Kidney (tissue), 14 donors: ENCODE results near the gene CRYGS. TPM values are rescaled to one million over a fixed set of nuclear protein-coding genes. Genes with fewer than 3 reads are reported as not detected.

ENCODE experiments used
- DNase-seq, 5 donors: peaks; one replicate each; pipeline ENCODE4 v3.0.0-alpha.2; 2013 to 2020
- FAIRE-seq: peaks from 2 replicates; lab custom pipeline; 2012; peaks lifted over from hg19 to GRCh38; lab: Jason Lieb, UNC
- H3K27ac ChIP-seq, 2 donors: one replicate each; pipeline ENCODE4 v1.7.0; 2013; ENCODE audit warnings: low read depth in 2 of 2, low read length in 2 of 2, inconsistent platforms in 1 of 2
- H3K27me3 ChIP-seq: one replicate; pipeline ENCODE4 v1.7.1; 2013; ENCODE audit warnings: low read length, inconsistent platforms; ENCODE audit not compliant: control insufficient read depth, insufficient read depth
- H3K36me3 ChIP-seq, 3 donors: one replicate each; pipeline versions ENCODE4 v1.7.0 to v1.7.1; 2013; ENCODE audit warnings: low read length in 3 of 3, control low read depth in 1 of 3, inconsistent platforms in 1 of 3; ENCODE audit not compliant: insufficient read depth in 3 of 3, control insufficient read depth in 2 of 3
- H3K4me1 ChIP-seq, 3 donors: one replicate each; pipeline versions ENCODE4 v1.7.0 to v1.7.1; 2013; ENCODE audit warnings: low read length in 3 of 3, inconsistent platforms in 1 of 3, low read depth in 1 of 3; ENCODE audit not compliant: control insufficient read depth in 2 of 3, insufficient read depth in 2 of 3
- H3K4me3 ChIP-seq, 3 donors: one replicate each; pipeline versions ENCODE4 v1.7.0 to v1.8.1; 2013; ENCODE audit warnings: low read length in 3 of 3, control low read depth in 1 of 3, inconsistent platforms in 1 of 3
- H3K9ac ChIP-seq, 3 donors: one replicate each; pipeline versions ENCODE4 v1.7.0 to v1.7.1; 2013; ENCODE audit warnings: low read length in 3 of 3, control low read depth in 1 of 3, inconsistent platforms in 1 of 3
- H3K9me3 ChIP-seq, 3 donors: one replicate each; pipeline versions ENCODE4 v1.7.0 to v1.7.1; 2013; ENCODE audit warnings: low read length in 3 of 3, control low read depth in 1 of 3, inconsistent platforms in 1 of 3; ENCODE audit not compliant: control insufficient read depth in 2 of 3, insufficient read depth in 1 of 3
- CTCF ChIP-seq: IDR thresholded peaks from 3 replicates; pipeline ENCODE4 v1.5.1; 2012; ENCODE audit warnings: mild to moderate bottlenecking, moderate library complexity, borderline replicate concordance; ENCODE audit not compliant: insufficient read depth; ENCODE audit errors: extremely low read depth
- intact Hi-C: fragments of 100-400 bp; cut with DNase I; formaldehyde crosslinking; loops from one replicate; pipeline ENCODE4 v1.11.1; 2022
- polyA plus RNA-seq: library from polyadenylated mRNA; stranded (reverse); fragments of 350-450 nt; fragmentation: Illumina TruSeq; extraction: RNeasy Lipid Tissue Mini Kit (QIAGEN cat#74804); gene quantifications from one replicate; pipeline ENCODE4 v1.2.3, GENCODE V29; 2014; ENCODE audit warnings: low read depth, low replicate concordance; ENCODE audit not compliant: insufficient read depth
- total RNA-seq: library from RNA; stranded (reverse); fragmentation: NEBNext Ultra II Directional; extraction: Animal tissue kit (Norgen Biotek cat#: 25700); gene quantifications from one replicate; pipeline ENCODE4 v1.2.1, GENCODE V29; 2021
- donor health status: control.
- donor health status: control.
- donor health status: control.
- donor health status: control.
- donor health status: control.
- donor health status: DM: yes; HTN: yes; CAD: no.
- donor health status: Normal renal cell carcinoma (clear cell type).

CRYGS gene
- total and polyA plus RNA-seq, 2 donors from 2014 or later, result 2.9 to 3.7 TPM

- no peak overlapping the region for H3K9ac ChIP-seq
- H3K4me3 ChIP-seq, result no peak overlapping the region
- DNase-seq, result peak in 2 of 5 donors; percentile 28 to 33
- no peaks in the 10 kb centered on the region for H3K36me3 ChIP-seq
- H3K9me3 ChIP-seq, result no peaks in the 10 kb centered on the region
- no peak overlapping the region for H3K27ac ChIP-seq
- intact Hi-C loops, result no loop called here
- H3K4me1 ChIP-seq, result peaks cover 0 to 11% (median 6%) of the 10 kb centered on the region in 3 donors
- H3K27me3 ChIP-seq, result no peaks in the 10 kb centered on the region
- TF ChIP-seq CTCF, result no peak
- no peak for FAIRE-seq
Measured at GRCh38 chr3:186493525-186494255, 50.5 kb downstream of the CRYGS start.

- DNase-seq, result no peak
- Histone ChIP-seq H3K27me3 (no peaks in the 10 kb centered on the region), H3K36me3 (no peaks in the 10 kb centered on the region), H3K4me3 (no peak overlapping the region), H3K9me3 (no peaks in the 10 kb centered on the region), H3K4me1 (peaks cover 0 to 11% (median 6%) of the 10 kb centered on the region in 3 donors), H3K9ac (no peak overlapping the region), H3K27ac (no peak overlapping the region)
- TF ChIP-seq CTCF, result no peak
- intact Hi-C loops, result no loop called here
- FAIRE-seq, result no peak
Measured at GRCh38 chr3:186492385-186492984, 51.7 kb downstream of the CRYGS start.

GRCh38 chr3:186489507-186489906 is 54.7 kb downstream of the CRYGS start:
- Histone ChIP-seq H3K27me3 (no peaks in the 10 kb centered on the region), H3K36me3 (no peaks in the 10 kb centered on the region), H3K27ac (no peak overlapping the region), H3K9me3 (no peaks in the 10 kb centered on the region), H3K4me1 (no peaks in the 10 kb centered on the region), H3K9ac (no peak overlapping the region), H3K4me3 (no peak overlapping the region)
- no peak for DNase-seq
- intact Hi-C loops, result no loop called here
- no peak for TF ChIP-seq CTCF
- no peak for FAIRE-seq

Other genes starting within 250 kb of the CRYGS start
- gene DGKG, start 182.1 kb downstream of the CRYGS start, total RNA-seq, result 11.4 TPM
- 0.95 TPM for gene DGKG, start 182.1 kb downstream of the CRYGS start, polyA plus RNA-seq
- 13.3 TPM for gene TBCCD1, start 23.0 kb upstream of the CRYGS start, total RNA-seq
- gene TBCCD1, start 23.0 kb upstream of the CRYGS start, polyA plus RNA-seq, result 6.2 TPM
- 46.4 TPM for gene DNAJB11, start 26.3 kb upstream of the CRYGS start, total RNA-seq
- 45.0 TPM for gene DNAJB11, start 26.3 kb upstream of the CRYGS start, polyA plus RNA-seq
- not detected for gene AHSG, start 68.7 kb upstream of the CRYGS start, total RNA-seq
- gene AHSG, start 68.7 kb upstream of the CRYGS start, polyA plus RNA-seq, result 0.34 TPM
- not detected for gene FETUB, start 96.0 kb upstream of the CRYGS start, total RNA-seq
- not detected for gene FETUB, start 96.0 kb upstream of the CRYGS start, polyA plus RNA-seq
- 0.35 TPM for gene HRG, start 121.6 kb upstream of the CRYGS start, total RNA-seq
- 22.8 TPM for gene HRG, start 121.6 kb upstream of the CRYGS start, polyA plus RNA-seq
- gene KNG1, start 173.0 kb upstream of the CRYGS start, total RNA-seq, result 8.7 TPM
- 710 TPM for gene KNG1, start 173.0 kb upstream of the CRYGS start, polyA plus RNA-seq
- gene EIF4A2, start 239.2 kb upstream of the CRYGS start, total RNA-seq, result 333 TPM
- 310 TPM for gene EIF4A2, start 239.2 kb upstream of the CRYGS start, polyA plus RNA-seq